Heart left ventricle (tissue), 16 donors: ENCODE results near the gene ABCB9. TPM values are rescaled to one million over a fixed set of nuclear protein-coding genes. Genes with fewer than 3 reads are reported as not detected.
A peak's percentile ranks its signal among the peaks of the same experiment; 100 is the strongest.

Experiments
- ATAC-seq, 4 donors: fragments of 200-7000 bp; cut with Tn5 transposase; one replicate each; pipeline ENCODE4 v1.9.1; 2020 to 2022; ENCODE audit warnings: moderate library complexity in 4 of 4, mild to moderate bottlenecking in 3 of 4, moderate number of reproducible peaks in 1 of 4
- DNase-seq, 5 donors: peaks; one replicate each; pipeline ENCODE4 v3.0.0-alpha.2; 2020
- H3K27ac ChIP-seq, 12 donors: fragments of 200-600 bp; sonication (generic) in 4 of 12; one replicate each; pipeline versions ENCODE4 v1.5.0 to v1.8.0; 2016 to 2022; ENCODE audit warnings: mild to moderate bottlenecking in 2 of 12
- H3K27me3 ChIP-seq, 9 donors: fragments of 200-600 bp; sonication (generic) in 2 of 9; one replicate each; pipeline versions ENCODE4 v1.5.1 to v1.8.0; 2016 to 2022; ENCODE audit warnings: mild to moderate bottlenecking in 3 of 9
- H3K36me3 ChIP-seq, 9 donors: fragments of 200-600 bp; sonication (generic) in 2 of 9; one replicate each; pipeline versions ENCODE4 v1.5.0 to v1.8.0; 2018 to 2022; ENCODE audit warnings: mild to moderate bottlenecking in 2 of 9
- H3K4me1 ChIP-seq, 12 donors: fragments of 200-600 bp; sonication (generic) in 4 of 12; one replicate each; pipeline versions ENCODE4 v1.5.0 to v1.8.0; 2016 to 2022; ENCODE audit warnings: mild to moderate bottlenecking in 3 of 12
- H3K4me3 ChIP-seq, 12 donors: fragments of 200-600 bp; sonication (generic) in 4 of 12; one replicate each; pipeline versions ENCODE4 v1.5.0 to v1.8.0; 2017 to 2022; ENCODE audit warnings: mild to moderate bottlenecking in 9 of 12, moderate library complexity in 4 of 12
- H3K9me3 ChIP-seq, 12 donors: fragments of 200-600 bp; sonication (generic) in 4 of 12; one replicate each; pipeline versions ENCODE4 v1.5.0 to v1.8.0; 2016 to 2022; ENCODE audit warnings: mild to moderate bottlenecking in 1 of 12
- POLR2A ChIP-seq, 2 donors: fragments of 450-650 bp; IDR thresholded peaks; one replicate each; pipeline ENCODE4 v1.6.1; 2017; ENCODE audit warnings: antibody characterized with exemption in 2 of 2, mild to moderate bottlenecking in 2 of 2, moderate library complexity in 2 of 2
- WGBS, 4 donors: extraction: QIAGEN DNeasy Blood & Tissue Kit in 2 of 4; methylation state at CpG; one replicate each; pipeline versions ENCODE4 v1.1.5 to v1.1.7; 2013 to 2018; 5-methylcytosine and 5-hydroxymethylcytosine counted together
- intact Hi-C, 10 donors: fragments of 100-400 bp; cut with DNase I; formaldehyde crosslinking; loops; one replicate each; pipeline versions ENCODE4 v1.11.1 to v1.14.2; 2022
- polyA plus RNA-seq, 2 donors: library from polyadenylated mRNA; stranded (reverse); fragments of 200-250 nt; gene quantifications; one replicate each; pipeline ENCODE4 v1.2.3, GENCODE V29; 2013
- total RNA-seq, 9 donors: library from RNA; depleted of rRNA in 2 of 9; stranded (reverse); fragments of >200 nt in 2 of 9; fragmentation: NEBNext Ultra II Directional in 3 of 9; extraction: Animal tissue kit (Norgen Biotek cat#: 25700) in 3 of 9; gene quantifications; one replicate each; pipeline versions ENCODE4 v1.1.0 to v1.2.4, GENCODE V29; 2016 to 2023
- TF ChIP-seq, protein P1 (sequence below), 12 donors: fragments of 200-600 bp; sonication (generic) in 4 of 12; IDR thresholded peaks; one replicate each; pipeline versions ENCODE4 v1.5.0 to v1.8.0; 2018 to 2022; ENCODE audit warnings: antibody characterized with exemption in 12 of 12, mild to moderate bottlenecking in 5 of 12
- donor health status: ischemic (EF 13 %, LVEDD 7.1; RV severe dilation, severe dysfunction).
- donor health status: healthy with polysubstance abuse.
- donor health status: DM: no; HTN: yes; CAD: no.
- donor health status: DM: no; HTN: no; CAD: no.
- donor health status: ischemic (EF 25% LVEDD 6.9; RV normal size, moderate dysfunction).
- donor health status: ischemic (EF 25% LVEDD 5.7; RV mildly dilated, moderate dysfunction).
- donor health status: healthy.
- donor health status: DM: yes; HTN: yes; CAD: no.
- donor health status: ischemic (EF 35%, LVEDD 5.7; RV mildly dilated, moderate dysfunction).
- donor health status: nonischemic (EF 11% LVEDD 7.7; RV severe dilation, severe dysfunction).
- donor health status: DM: yes; HTN: yes; CAD: no.
- donor health status: PGD.
- donor health status: ischemic (EF 29% LVEDD 5.4; RV normal size, mild dysfunction).
- donor health status: nonischemic (EF 23%, LVEDD 6.1; RV moderate dilation, normal function).

Gene ABCB9
- total and polyA plus RNA-seq, 11 donors, result 3.1 to 8.6 (median 4.6) TPM

DNA sequence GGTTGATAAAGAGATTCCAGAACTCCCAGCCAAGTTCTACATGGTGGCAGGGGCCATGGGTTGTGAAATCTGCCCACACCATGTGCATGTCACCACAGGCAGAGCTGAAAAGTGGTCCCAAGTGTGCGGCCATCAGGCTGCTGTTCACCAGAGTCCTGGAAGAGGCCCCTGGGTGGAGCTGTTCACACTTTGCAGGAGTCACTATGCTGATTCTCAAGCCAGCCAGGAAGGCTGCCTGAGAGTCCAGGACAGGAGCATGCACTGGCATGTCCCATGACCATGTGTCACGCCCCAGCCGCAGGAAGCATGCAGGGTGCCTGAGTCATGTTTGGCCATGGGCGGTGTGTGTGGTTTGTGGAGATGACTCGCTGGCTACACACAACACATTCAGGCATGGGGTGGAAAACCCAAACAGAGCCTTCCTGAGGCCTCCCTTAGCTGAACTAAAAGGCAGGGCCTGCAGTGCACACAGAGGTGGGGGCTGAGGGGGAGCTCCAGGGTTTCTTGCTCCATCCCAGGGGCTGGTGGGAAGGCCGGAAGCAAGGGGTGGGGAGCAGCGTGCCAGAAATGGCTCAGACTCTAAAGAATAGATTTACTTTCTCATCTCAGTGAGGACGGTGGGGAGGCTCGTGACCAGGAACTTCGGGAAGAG, 19.4 kb downstream of the ABCB9 start:
- peaks cover 0 to 53% (median 39%) of the 10 kb centered on the region in 12 donors for H3K4me1 ChIP-seq
- H3K4me3 ChIP-seq, result peak overlapping the region in 2 of 12 donors; percentile 0 to 15
- WGBS, 4 donors, result 50 to 76% (median 57%) methylated on average over 6 to 10 of the region's 10 CpGs
- no peaks in the 10 kb centered on the region for H3K9me3 ChIP-seq
- peaks cover 0 to 4% (median 0%) of the 10 kb centered on the region in 9 donors for H3K36me3 ChIP-seq
- DNase-seq (peak; percentile 63 to 90 (median 80)), ATAC-seq (peak; percentile 59 to 88 (median 82))
- intact Hi-C loops, result no loop called here
- H3K27ac ChIP-seq, result peak overlapping the region; percentile 44 to 85 (median 68)
- H3K27me3 ChIP-seq, result no peaks in the 10 kb centered on the region
- TF ChIP-seq POLR2A (IDR thresholded peaks at IDR 0.05), result no peak
- TF ChIP-seq, protein P1, sequence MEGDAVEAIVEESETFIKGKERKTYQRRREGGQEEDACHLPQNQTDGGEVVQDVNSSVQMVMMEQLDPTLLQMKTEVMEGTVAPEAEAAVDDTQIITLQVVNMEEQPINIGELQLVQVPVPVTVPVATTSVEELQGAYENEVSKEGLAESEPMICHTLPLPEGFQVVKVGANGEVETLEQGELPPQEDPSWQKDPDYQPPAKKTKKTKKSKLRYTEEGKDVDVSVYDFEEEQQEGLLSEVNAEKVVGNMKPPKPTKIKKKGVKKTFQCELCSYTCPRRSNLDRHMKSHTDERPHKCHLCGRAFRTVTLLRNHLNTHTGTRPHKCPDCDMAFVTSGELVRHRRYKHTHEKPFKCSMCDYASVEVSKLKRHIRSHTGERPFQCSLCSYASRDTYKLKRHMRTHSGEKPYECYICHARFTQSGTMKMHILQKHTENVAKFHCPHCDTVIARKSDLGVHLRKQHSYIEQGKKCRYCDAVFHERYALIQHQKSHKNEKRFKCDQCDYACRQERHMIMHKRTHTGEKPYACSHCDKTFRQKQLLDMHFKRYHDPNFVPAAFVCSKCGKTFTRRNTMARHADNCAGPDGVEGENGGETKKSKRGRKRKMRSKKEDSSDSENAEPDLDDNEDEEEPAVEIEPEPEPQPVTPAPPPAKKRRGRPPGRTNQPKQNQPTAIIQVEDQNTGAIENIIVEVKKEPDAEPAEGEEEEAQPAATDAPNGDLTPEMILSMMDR (IDR thresholded peaks at IDR 0.05), result peak in 4 of 12 donors; percentile 28 to 43 (median 36)

DNA sequence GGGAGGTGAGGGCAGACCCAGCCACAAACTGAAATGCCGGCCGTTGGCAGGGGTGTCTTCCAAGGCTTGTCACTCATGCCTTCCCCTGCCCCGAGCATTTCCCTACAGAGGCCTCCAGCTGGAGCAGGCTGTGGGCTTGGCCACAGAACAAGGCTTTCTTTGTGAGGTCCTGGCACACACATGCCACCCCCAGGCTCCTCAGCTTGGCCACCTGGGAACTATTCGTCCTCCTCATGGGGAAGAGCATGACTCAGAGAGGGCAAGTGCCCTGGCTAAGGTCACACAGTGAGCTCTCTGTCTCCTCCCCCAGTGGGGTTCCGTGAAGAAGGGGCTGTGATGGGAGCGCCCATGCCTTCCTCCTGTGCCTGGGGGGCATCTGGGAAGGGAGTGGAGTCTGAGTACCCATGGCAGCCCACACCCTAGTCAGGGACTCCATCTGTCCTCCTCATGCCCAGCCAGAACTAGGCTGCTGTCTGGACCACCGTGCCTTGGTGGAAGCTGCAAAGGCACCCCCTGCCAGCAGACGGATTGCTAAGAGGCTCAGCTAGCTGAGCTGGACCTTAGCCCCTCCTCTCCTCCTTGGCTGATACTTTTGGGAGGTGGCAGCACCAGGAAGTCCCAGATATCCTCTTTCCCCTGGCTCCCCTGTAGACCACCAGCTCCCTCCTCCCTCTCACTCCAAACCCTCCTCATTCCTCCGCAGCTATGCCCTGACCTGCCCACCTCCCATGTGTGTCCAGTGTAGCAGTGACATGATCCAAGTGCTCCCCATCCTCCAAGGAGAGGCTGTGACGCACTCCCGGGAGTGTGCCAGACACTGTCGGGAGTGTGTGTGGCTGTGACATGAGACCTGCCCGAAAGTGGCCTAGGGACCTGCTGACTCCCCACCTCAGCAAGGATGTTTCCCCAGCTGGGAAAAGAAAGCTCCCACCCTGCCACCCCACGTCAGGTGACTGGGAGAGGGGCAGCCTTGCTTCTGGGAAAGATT, 21.4 kb downstream of the ABCB9 start:
- no peaks in the 10 kb centered on the region for H3K27me3 ChIP-seq
- intact Hi-C loops, result loop anchor here in 1 of 10 donors (5.0 kb wide), 1 partner anchor 43 kb away; no protein-coding TSS in a partner anchor
- 64 to 81% (median 75%) methylated on average over 12 to 14 of the region's 14 CpGs for WGBS, 4 donors
- no peak for DNase-seq
- H3K9me3 ChIP-seq, result no peaks in the 10 kb centered on the region
- no peak for ATAC-seq
- no peak overlapping the region for H3K4me3 ChIP-seq
- TF ChIP-seq, protein P1 (IDR thresholded peaks at IDR 0.05), result no peak
- no peak for TF ChIP-seq POLR2A (IDR thresholded peaks at IDR 0.05)
- peaks cover 0 to 10% (median 0%) of the 10 kb centered on the region in 9 donors for H3K36me3 ChIP-seq
- H3K4me1 ChIP-seq, result peaks cover 0 to 53% (median 39%) of the 10 kb centered on the region in 12 donors
- H3K27ac ChIP-seq, result peak overlapping the region in 5 of 12 donors; percentile 43 to 88 (median 79)

DNA sequence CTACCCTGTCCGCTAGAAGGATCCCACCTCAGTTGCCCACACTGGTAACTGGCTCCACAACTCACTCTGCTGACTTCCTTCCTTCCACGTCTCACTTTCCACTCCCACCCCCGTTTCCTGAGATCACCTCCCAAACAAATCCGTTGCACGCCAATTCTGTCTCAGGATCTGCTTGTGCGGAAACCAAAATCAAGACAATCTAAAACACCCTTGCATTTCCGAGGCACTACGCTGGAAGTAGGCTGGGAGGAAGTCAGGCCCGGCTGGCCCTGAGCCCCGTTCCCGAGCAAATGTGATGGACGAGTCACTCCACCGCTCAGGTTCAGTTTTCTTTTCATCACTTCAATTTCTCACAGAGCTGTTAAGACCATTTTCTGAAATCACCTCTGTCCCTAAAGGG, 23.1 kb downstream of the ABCB9 start:
- peak in 2 of 5 donors; percentile 52 to 54 for DNase-seq
- TF ChIP-seq, protein P1 (IDR thresholded peaks at IDR 0.05), result no peak
- TF ChIP-seq POLR2A (IDR thresholded peaks at IDR 0.05), result no peak
- peak overlapping the region; percentile 42 to 88 (median 70) for H3K27ac ChIP-seq

More for the DNA sequence above, 23.1 kb downstream of the ABCB9 start:
- 49 to 65% (median 54%) methylated on average over 13 of the region's 13 CpGs for WGBS, 4 donors
- intact Hi-C loops, result loop anchor here in 1 of 10 donors (5.0 kb wide), 1 partner anchor 41 kb away; no protein-coding TSS in a partner anchor
- peaks cover 0 to 19% (median under 1%) of the 10 kb centered on the region in 9 donors for H3K36me3 ChIP-seq
- no peaks in the 10 kb centered on the region for H3K27me3 ChIP-seq
- no peaks in the 10 kb centered on the region for H3K9me3 ChIP-seq
- ATAC-seq, result peak; percentile 6 to 67 (median 16)
- H3K4me3 ChIP-seq, result peak overlapping the region in 4 of 12 donors; percentile 1 to 31 (median 24)
- peaks cover 0 to 53% (median 39%) of the 10 kb centered on the region in 12 donors for H3K4me1 ChIP-seq
